ENCODE measurements around the gene STARD13. TPM values are rescaled to one million over a fixed set of nuclear protein-coding genes. Genes with fewer than 3 reads are reported as not detected.

STARD13 gene, protein sequence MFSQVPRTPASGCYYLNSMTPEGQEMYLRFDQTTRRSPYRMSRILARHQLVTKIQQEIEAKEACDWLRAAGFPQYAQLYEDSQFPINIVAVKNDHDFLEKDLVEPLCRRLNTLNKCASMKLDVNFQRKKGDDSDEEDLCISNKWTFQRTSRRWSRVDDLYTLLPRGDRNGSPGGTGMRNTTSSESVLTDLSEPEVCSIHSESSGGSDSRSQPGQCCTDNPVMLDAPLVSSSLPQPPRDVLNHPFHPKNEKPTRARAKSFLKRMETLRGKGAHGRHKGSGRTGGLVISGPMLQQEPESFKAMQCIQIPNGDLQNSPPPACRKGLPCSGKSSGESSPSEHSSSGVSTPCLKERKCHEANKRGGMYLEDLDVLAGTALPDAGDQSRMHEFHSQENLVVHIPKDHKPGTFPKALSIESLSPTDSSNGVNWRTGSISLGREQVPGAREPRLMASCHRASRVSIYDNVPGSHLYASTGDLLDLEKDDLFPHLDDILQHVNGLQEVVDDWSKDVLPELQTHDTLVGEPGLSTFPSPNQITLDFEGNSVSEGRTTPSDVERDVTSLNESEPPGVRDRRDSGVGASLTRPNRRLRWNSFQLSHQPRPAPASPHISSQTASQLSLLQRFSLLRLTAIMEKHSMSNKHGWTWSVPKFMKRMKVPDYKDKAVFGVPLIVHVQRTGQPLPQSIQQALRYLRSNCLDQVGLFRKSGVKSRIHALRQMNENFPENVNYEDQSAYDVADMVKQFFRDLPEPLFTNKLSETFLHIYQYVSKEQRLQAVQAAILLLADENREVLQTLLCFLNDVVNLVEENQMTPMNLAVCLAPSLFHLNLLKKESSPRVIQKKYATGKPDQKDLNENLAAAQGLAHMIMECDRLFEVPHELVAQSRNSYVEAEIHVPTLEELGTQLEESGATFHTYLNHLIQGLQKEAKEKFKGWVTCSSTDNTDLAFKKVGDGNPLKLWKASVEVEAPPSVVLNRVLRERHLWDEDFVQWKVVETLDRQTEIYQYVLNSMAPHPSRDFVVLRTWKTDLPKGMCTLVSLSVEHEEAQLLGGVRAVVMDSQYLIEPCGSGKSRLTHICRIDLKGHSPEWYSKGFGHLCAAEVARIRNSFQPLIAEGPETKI
- 10 to 100 TPM in 1 of 2 donors, 1 to 10 TPM in 1; 3.4 to 15.3 TPM for total RNA-seq
- polyA plus RNA-seq, result 1 to 10 TPM; 2.7 to 8.0 TPM

DNA sequence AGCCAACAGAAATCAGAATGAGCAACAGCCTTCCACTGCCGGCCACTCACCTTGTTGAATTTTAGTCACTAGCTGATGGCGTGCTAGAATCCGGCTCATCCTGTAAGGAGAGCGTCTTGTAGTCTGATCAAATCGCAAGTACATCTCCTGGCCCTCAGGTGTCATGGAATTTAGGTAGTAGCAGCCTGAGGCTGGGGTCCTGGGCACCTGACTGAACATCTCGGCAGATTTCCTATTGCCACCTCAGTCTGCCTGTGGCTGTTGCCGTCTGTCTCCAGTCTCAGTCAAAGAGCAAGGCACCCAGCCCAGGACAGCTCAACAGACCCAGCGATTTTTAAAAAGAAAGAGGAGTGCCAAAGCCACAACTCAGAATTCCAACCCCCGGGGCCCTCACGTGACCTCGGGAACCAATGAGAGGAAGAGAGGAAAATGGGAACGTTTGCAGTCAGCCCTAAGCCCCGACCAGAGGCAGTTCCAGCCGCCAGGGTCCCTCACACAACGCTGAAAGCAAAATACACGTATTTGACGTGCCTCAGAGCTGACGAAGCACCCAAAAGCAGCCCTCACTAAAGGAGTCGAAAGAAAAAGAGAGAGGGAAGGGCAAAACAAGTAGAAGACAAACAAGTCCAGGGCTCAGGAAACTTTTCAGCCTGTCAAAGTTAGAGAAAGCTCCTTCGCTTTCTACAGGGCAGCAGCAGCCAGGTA is at the start of gene STARD13:
Gene STARD13 (minus strand): TSS at position 336 of the 705 bp plus-strand sequence. CDS start 117 bp downstream, at position 219.
- TF ChIP-seq RAD21 (IDR thresholded peaks at IDR 0.05) (peak; percentile 68 to 75), ATF3 (IDR thresholded peaks at IDR 0.05) (peak; percentile 34), FOXA2 (IDR thresholded peaks at IDR 0.05) (no peak), CTCF (IDR thresholded peaks at IDR 0.05; ENCODE audit: low read depth, low read length, missing input control) (peak; percentile 46), ZBTB33 (IDR thresholded peaks at IDR 0.05) (no peak), JUND (IDR thresholded peaks at IDR 0.05) (peak in 1 of 2 donors; percentile 19), SP1 (IDR thresholded peaks at IDR 0.05) (peak; percentile 75), EGR1 (IDR thresholded peaks at IDR 0.05; ENCODE audit: low read depth in 2 of 2) (peak in 1 of 2 donors; percentile 11), TAF1 (conservative IDR thresholded peaks at IDR 0.05) (peak; percentile 99), HNF4G (IDR thresholded peaks at IDR 0.05) (no peak), FOXA1 (IDR thresholded peaks at IDR 0.05) (no peak), MAX (IDR thresholded peaks at IDR 0.05) (peak; percentile 55), HNF4A (conservative IDR thresholded peaks at IDR 0.05) (no peak), YY1 (IDR thresholded peaks at IDR 0.05) (peak; percentile 94), RXRA (IDR thresholded peaks at IDR 0.05) (peak in 1 of 2 donors; percentile 14), NR2F2 (IDR thresholded peaks at IDR 0.05) (no peak)
- TF ChIP-seq, protein P1, sequence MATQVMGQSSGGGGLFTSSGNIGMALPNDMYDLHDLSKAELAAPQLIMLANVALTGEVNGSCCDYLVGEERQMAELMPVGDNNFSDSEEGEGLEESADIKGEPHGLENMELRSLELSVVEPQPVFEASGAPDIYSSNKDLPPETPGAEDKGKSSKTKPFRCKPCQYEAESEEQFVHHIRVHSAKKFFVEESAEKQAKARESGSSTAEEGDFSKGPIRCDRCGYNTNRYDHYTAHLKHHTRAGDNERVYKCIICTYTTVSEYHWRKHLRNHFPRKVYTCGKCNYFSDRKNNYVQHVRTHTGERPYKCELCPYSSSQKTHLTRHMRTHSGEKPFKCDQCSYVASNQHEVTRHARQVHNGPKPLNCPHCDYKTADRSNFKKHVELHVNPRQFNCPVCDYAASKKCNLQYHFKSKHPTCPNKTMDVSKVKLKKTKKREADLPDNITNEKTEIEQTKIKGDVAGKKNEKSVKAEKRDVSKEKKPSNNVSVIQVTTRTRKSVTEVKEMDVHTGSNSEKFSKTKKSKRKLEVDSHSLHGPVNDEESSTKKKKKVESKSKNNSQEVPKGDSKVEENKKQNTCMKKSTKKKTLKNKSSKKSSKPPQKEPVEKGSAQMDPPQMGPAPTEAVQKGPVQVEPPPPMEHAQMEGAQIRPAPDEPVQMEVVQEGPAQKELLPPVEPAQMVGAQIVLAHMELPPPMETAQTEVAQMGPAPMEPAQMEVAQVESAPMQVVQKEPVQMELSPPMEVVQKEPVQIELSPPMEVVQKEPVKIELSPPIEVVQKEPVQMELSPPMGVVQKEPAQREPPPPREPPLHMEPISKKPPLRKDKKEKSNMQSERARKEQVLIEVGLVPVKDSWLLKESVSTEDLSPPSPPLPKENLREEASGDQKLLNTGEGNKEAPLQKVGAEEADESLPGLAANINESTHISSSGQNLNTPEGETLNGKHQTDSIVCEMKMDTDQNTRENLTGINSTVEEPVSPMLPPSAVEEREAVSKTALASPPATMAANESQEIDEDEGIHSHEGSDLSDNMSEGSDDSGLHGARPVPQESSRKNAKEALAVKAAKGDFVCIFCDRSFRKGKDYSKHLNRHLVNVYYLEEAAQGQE (IDR thresholded peaks at IDR 0.05), result peak; percentile 95
- peaks cover 0 to 16% (median 8%) of the 10 kb centered on the region in 4 donors for H3K4me1 ChIP-seq (ENCODE audit: control insufficient read depth in 4 of 4, insufficient read depth in 4 of 4, low read length in 3 of 4)
- peak; percentile 79 for DNase-seq (ENCODE audit: low spot score)
- H3K9me3 ChIP-seq (ENCODE audit: control insufficient read depth in 4 of 4, low read length in 3 of 4), result no peaks in the 10 kb centered on the region
- H3K36me3 ChIP-seq (ENCODE audit: control insufficient read depth in 4 of 4, insufficient read depth in 3 of 4, low read depth in 1 of 4, low read length in 3 of 4), result no peaks in the 10 kb centered on the region
- H3K4me3 ChIP-seq (ENCODE audit: low read depth in 1 of 3, low read length in 3 of 3), result peak within 1 kb of the TSS; percentile 62 to 97 (median 73)
- no peaks in the 10 kb centered on the region for H3K27me3 ChIP-seq (ENCODE audit: control insufficient read depth in 4 of 4, insufficient read depth in 4 of 4, low read length in 3 of 4)
- peak within 1 kb of the TSS; percentile 88 to 100 for H3K27ac ChIP-seq (ENCODE audit: low read depth in 1 of 2, low read length in 2 of 2)
- H3K9ac ChIP-seq (ENCODE audit: low read depth in 1 of 2, low read length in 2 of 2), result peak within 1 kb of the TSS; percentile 68 to 100
- WGBS, result under 1% methylated on average over 20 of the region's 20 CpGs

Data from liver (tissue), 9 donors.